Stomach (tissue), 9 donors: ENCODE results near the gene DDX31. TPM values are rescaled to one million over a fixed set of nuclear protein-coding genes. Genes with fewer than 3 reads are reported as not detected.

Source experiments
- DNase-seq, 2 donors: peaks; one replicate each; pipeline versions ENCODE4 v3.0.0 to v3.0.0-alpha.2; 2013 to 2019
- H3K27ac ChIP-seq, 5 donors: fragments of 200-600 bp in 4 of 5; sonication (generic) in 4 of 5; one replicate each; pipeline ENCODE4 v1.5.1; 2013 to 2019; ENCODE audit warnings: mild to moderate bottlenecking in 1 of 5, moderate library complexity in 1 of 5
- H3K27me3 ChIP-seq, 3 donors: fragments of 200-600 bp; sonication (generic); one replicate each; pipeline ENCODE4 v1.5.1; 2017 to 2019; ENCODE audit warnings: mixed run types in 1 of 3
- H3K36me3 ChIP-seq, 4 donors: fragments of 200-600 bp; sonication (generic); 1 replicate in 3 of 4; 2 replicates in 1 of 4; pipeline ENCODE4 v1.5.1; 2016 to 2019
- H3K4me1 ChIP-seq, 4 donors: fragments of 200-600 bp; sonication (generic); one replicate each; pipeline ENCODE4 v1.5.1; 2016 to 2019
- H3K4me3 ChIP-seq, 4 donors: fragments of 200-600 bp; sonication (generic) in 3 of 4; one replicate each; pipeline ENCODE4 v1.5.1; 2016 to 2019; ENCODE audit warnings: mild to moderate bottlenecking in 1 of 4
- H3K9me3 ChIP-seq, 4 donors: fragments of 200-600 bp; sonication (generic); one replicate each; pipeline ENCODE4 v1.5.1; 2016 to 2019
- EP300 ChIP-seq: sonication (generic); formaldehyde crosslinking; IDR thresholded peaks from one replicate; pipeline ENCODE4 v1.6.1; 2017; ENCODE audit warnings: antibody characterized with exemption
- POLR2A ChIP-seq, 4 donors: fragments of 450-650 bp; IDR thresholded peaks; one replicate each; pipeline ENCODE4 v1.6.1; 2016; ENCODE audit warnings: antibody characterized with exemption in 4 of 4, control low read depth in 2 of 4, mild to moderate bottlenecking in 1 of 4, moderate library complexity in 1 of 4
- POLR2AphosphoS5 ChIP-seq, 3 donors: sonication (generic); formaldehyde crosslinking; IDR thresholded peaks; one replicate each; pipeline ENCODE4 v1.6.1; 2016; ENCODE audit warnings: antibody characterized with exemption in 3 of 3
- WGBS, 5 donors: extraction: QIAGEN DNeasy Blood & Tissue Kit in 3 of 5; methylation state at CpG; one replicate each; pipeline versions ENCODE4 v1.1.5 to v1.1.7; 2013 to 2018; 5-methylcytosine and 5-hydroxymethylcytosine counted together
- intact Hi-C: fragments of 100-400 bp; cut with DNase I; formaldehyde crosslinking; loops from one replicate; pipeline ENCODE4 v1.15.1; 2023; ENCODE audit warnings: low total_unique reads
- polyA plus RNA-seq, 3 donors: library from polyadenylated mRNA; stranded (reverse); fragments of 200-250 nt; gene quantifications; one replicate each; pipeline ENCODE4 v1.2.3, GENCODE V29; 2013
- total RNA-seq, 5 donors: library from RNA; depleted of rRNA; stranded (reverse); fragments of >200 nt; gene quantifications; one replicate each; pipeline versions ENCODE4 v1.1.0 to v1.2.3, GENCODE V29; 2014 to 2016
- TF ChIP-seq, protein P1 (sequence below), 7 experiments: fragments of 450-650 bp in 4 of 7; fragments of 200-600 bp in 3 of 7; sonication (generic) in 3 of 7; IDR thresholded peaks; one replicate each; pipeline ENCODE4 v1.5.1; 2016 to 2019; ENCODE audit warnings: antibody characterized with exemption in 7 of 7, control low read depth in 2 of 7, mild to moderate bottlenecking in 1 of 7
- donor health status: healthy with polysubstance abuse.
- donor health status: Bipolar disorder and iron deficiency.
- donor health status: healthy.

Gene DDX31
- total and polyA plus RNA-seq, 8 donors: 3.1 to 26.8 (median 5.8) TPM

DNA sequence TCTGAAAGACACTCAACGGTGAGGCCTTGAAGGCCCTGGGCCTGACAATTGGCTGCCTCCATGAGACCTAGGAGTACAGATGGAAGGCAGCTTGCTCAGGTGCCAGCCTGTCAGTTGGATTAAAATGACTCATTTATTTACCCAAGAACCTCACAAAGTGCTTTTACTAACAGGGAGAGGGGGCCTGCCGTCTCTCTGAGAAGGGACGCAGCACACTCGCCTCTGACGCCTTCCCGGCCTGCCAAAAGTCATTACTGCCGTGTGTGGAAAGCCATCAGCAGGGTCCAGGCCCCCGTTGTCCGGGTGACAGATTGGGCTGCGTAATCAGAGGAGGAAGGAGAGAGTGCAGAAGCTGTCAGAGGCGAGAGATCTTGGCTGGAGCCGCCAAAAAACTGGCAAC, 32.4 kb downstream of the DDX31 start:
- 57 to 68% (median 59%) methylated on average over 11 to 12 of the region's 12 CpGs for WGBS, 5 donors
- Histone ChIP-seq H3K27ac (peak overlapping the region in 1 of 5 donors; percentile 30), H3K36me3 (peaks cover 19 to 68% (median 63%) of the 10 kb centered on the region in 4 donors), H3K4me1 (no peaks in the 10 kb centered on the region), H3K27me3 (no peaks in the 10 kb centered on the region), H3K4me3 (no peak overlapping the region), H3K9me3 (no peaks in the 10 kb centered on the region)
- intact Hi-C loops: no loop called here
- TF ChIP-seq EP300: no peak
- TF ChIP-seq POLR2AphosphoS5 (IDR thresholded peaks at IDR 0.05): peak in 1 of 3 donors; percentile 19
- no peak for TF ChIP-seq POLR2A (IDR thresholded peaks at IDR 0.05)
- TF ChIP-seq, protein P1, sequence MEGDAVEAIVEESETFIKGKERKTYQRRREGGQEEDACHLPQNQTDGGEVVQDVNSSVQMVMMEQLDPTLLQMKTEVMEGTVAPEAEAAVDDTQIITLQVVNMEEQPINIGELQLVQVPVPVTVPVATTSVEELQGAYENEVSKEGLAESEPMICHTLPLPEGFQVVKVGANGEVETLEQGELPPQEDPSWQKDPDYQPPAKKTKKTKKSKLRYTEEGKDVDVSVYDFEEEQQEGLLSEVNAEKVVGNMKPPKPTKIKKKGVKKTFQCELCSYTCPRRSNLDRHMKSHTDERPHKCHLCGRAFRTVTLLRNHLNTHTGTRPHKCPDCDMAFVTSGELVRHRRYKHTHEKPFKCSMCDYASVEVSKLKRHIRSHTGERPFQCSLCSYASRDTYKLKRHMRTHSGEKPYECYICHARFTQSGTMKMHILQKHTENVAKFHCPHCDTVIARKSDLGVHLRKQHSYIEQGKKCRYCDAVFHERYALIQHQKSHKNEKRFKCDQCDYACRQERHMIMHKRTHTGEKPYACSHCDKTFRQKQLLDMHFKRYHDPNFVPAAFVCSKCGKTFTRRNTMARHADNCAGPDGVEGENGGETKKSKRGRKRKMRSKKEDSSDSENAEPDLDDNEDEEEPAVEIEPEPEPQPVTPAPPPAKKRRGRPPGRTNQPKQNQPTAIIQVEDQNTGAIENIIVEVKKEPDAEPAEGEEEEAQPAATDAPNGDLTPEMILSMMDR (IDR thresholded peaks at IDR 0.05): no peak
- peak in 1 of 2 donors; percentile 85 for DNase-seq

DNA sequence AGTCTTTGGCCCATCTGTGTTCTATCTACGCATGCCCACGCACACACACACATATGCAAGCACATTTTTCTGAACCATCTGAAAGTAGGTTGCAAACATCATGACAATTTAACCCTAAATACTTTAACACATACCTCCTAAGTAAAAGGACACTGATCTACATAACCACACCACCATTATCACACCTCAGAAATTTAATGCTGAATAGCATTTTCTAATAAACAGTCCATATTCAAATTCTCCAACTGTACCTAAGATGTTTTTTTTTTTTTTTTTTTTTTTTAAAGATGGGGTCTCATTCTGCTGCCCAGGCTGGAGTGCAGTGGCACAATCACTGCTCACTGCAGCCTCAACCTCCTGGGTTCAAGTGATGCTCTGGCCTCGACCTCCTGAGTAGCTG, 35.5 kb downstream of the DDX31 start:
- 93 to 98% (median 97%) methylated on average over 3 of the region's 3 CpGs for WGBS, 5 donors
- intact Hi-C loops: no loop called here
- Histone ChIP-seq H3K4me3 (no peak overlapping the region), H3K27ac (no peak overlapping the region), H3K9me3 (no peaks in the 10 kb centered on the region), H3K36me3 (peaks cover 27 to 64% (median 60%) of the 10 kb centered on the region in 4 donors), H3K4me1 (no peaks in the 10 kb centered on the region), H3K27me3 (no peaks in the 10 kb centered on the region)
- DNase-seq: no peak
- TF ChIP-seq POLR2A (IDR thresholded peaks at IDR 0.05) (no peak), EP300 (no peak), POLR2AphosphoS5 (IDR thresholded peaks at IDR 0.05) (no peak)
- TF ChIP-seq, protein P1 (IDR thresholded peaks at IDR 0.05): no peak

DNA sequence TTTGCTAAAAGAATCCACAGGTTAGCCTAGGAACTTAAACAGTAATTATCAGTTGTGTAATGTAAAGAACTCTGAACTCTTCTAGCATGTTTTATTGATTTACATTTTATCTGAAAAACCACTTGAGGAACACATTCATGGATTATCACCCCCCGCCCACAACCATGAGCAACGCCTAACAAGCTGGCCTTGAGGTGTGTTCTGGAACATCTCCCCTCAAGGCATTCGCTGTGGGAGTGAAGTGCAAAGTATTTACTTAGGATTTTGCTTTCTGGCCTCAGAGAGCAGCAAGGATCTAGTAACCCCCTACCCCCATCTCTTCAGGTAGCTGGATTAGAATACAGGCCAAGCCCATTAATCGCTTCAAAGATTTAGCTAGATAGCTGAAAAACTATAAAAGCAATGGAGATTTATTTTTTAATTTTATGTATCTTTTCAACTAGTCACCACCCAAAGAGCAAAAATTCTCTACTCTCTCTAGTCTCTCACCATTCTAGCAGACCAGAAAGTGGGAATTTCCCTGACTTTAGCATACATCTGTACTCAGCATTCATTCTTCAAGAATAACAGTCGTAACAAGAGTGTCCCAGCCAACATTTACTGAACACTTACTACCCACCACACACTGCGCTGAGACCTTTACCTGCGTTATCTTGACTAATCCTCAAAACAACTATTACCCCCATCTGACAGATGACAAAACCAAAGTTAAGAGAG, 37.2 kb downstream of the DDX31 start:
- Histone ChIP-seq H3K9me3 (no peaks in the 10 kb centered on the region), H3K4me3 (no peak overlapping the region), H3K36me3 (peaks cover 41 to 66% (median 62%) of the 10 kb centered on the region in 4 donors), H3K27me3 (no peaks in the 10 kb centered on the region), H3K27ac (no peak overlapping the region), H3K4me1 (peaks cover 0 to 2% (median 0%) of the 10 kb centered on the region in 4 donors)
- no peak for TF ChIP-seq POLR2AphosphoS5 (IDR thresholded peaks at IDR 0.05)
- TF ChIP-seq POLR2A (IDR thresholded peaks at IDR 0.05): no peak
- TF ChIP-seq, protein P1 (IDR thresholded peaks at IDR 0.05): no peak
- TF ChIP-seq EP300: no peak
- WGBS, 5 donors: 76 to 88% (median 83%) methylated on average over 7 of the region's 7 CpGs
- intact Hi-C loops: no loop called here
- no peak for DNase-seq

DNA sequence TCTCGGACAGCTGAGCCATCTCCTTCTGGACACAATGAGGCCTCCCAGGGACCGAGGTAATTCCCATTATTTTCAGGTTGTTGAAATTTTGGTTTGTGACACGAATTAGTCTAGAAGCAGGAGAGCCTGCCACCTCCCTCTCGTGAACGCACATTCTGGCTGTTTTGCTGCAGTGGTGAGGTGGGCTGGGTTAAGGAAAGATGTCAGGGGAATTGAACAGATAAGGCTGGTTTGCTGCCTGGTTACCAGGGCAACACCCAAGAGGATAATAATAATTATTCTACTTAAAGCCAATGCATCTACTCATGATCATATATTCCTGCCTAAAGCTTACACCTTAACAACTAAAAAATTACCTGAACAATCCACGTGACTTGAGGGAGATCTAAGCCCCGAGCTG, 38.1 kb downstream of the DDX31 start:
- intact Hi-C loops: no loop called here
- Histone ChIP-seq H3K4me3 (no peak overlapping the region), H3K27me3 (no peaks in the 10 kb centered on the region), H3K9me3 (no peaks in the 10 kb centered on the region), H3K36me3 (peaks cover 38 to 65% (median 63%) of the 10 kb centered on the region in 4 donors), H3K27ac (no peak overlapping the region), H3K4me1 (peaks cover 0 to 5% (median 0%) of the 10 kb centered on the region in 4 donors)
- no peak for DNase-seq
- TF ChIP-seq POLR2AphosphoS5 (IDR thresholded peaks at IDR 0.05) (no peak), EP300 (no peak), POLR2A (IDR thresholded peaks at IDR 0.05) (no peak)
- TF ChIP-seq, protein P1 (IDR thresholded peaks at IDR 0.05): no peak
- 85 to 92% (median 88%) methylated on average over 7 of the region's 7 CpGs for WGBS, 5 donors
